Uterus (tissue), 4 donors: ENCODE results near the gene INTS15. TPM values are rescaled to one million over a fixed set of nuclear protein-coding genes. Genes with fewer than 3 reads are reported as not detected.

Source experiments
- DNase-seq, 2 donors: peaks; one replicate each; pipeline ENCODE4 v3.0.0-alpha.2; 2019 to 2020
- H3K27ac ChIP-seq, 2 donors: fragments of 200-600 bp; sonication (generic); 1 replicate in 1 of 2; 2 replicates in 1 of 2; pipeline ENCODE4 v1.5.1; 2016 to 2018
- H3K27me3 ChIP-seq, 2 donors: fragments of 200-600 bp; sonication (generic); one replicate each; pipeline ENCODE4 v1.5.1; 2018 to 2019; ENCODE audit warnings: control low read depth in 1 of 2
- H3K36me3 ChIP-seq, 2 donors: fragments of 200-600 bp; sonication (generic); one replicate each; pipeline ENCODE4 v1.5.1; 2019; ENCODE audit warnings: control low read depth in 1 of 2
- H3K4me1 ChIP-seq, 2 donors: fragments of 200-600 bp; sonication (generic); one replicate each; pipeline ENCODE4 v1.5.1; 2018 to 2019; ENCODE audit warnings: control low read depth in 1 of 2
- H3K4me3 ChIP-seq, 2 donors: fragments of 200-600 bp; sonication (generic); 1 replicate in 1 of 2; 2 replicates in 1 of 2; pipeline ENCODE4 v1.5.1; 2018 to 2019; ENCODE audit warnings: mild to moderate bottlenecking in 1 of 2
- H3K9me3 ChIP-seq, 2 donors: fragments of 200-600 bp; sonication (generic); one replicate each; pipeline ENCODE4 v1.5.1; 2019; ENCODE audit warnings: control low read depth in 1 of 2
- CTCF ChIP-seq, 4 experiments: fragments of 200-600 bp in 2 of 4; fragments of 450-650 bp in 2 of 4; sonication (generic) in 2 of 4; IDR thresholded peaks; one replicate each; pipeline ENCODE4 v1.5.1; 2016 to 2019; ENCODE audit warnings: antibody characterized with exemption in 4 of 4, mild to moderate bottlenecking in 2 of 4, moderate library complexity in 1 of 4
- POLR2A ChIP-seq, 2 donors: fragments of 450-650 bp; IDR thresholded peaks; one replicate each; pipeline ENCODE4 v1.6.1; 2016; ENCODE audit warnings: antibody characterized with exemption in 2 of 2, mild to moderate bottlenecking in 1 of 2, moderate library complexity in 1 of 2
- intact Hi-C: fragments of 100-400 bp; cut with DNase I; formaldehyde crosslinking; loops from one replicate; pipeline ENCODE4 v1.15.1; 2023; ENCODE audit warnings: low total_unique reads
- total RNA-seq, 4 donors: library from RNA; depleted of rRNA in 3 of 4; stranded (reverse); fragments of >200 nt in 3 of 4; gene quantifications; one replicate each; pipeline versions ENCODE4 v1.1.0 to v1.2.4, GENCODE V29; 2014 to 2023
- donor health status: DM: yes; HTN: yes; CAD: no.

Gene INTS15
- total RNA-seq, 4 donors from 2014 or later: 7.6 to 44.1 (median 23.9) TPM

GRCh38 chr7:6547400-6547799, 42.4 kb upstream of the INTS15 start:
- H3K27ac ChIP-seq: no peak overlapping the region
- H3K4me3 ChIP-seq: no peak overlapping the region
- intact Hi-C loops: no loop called here
- TF ChIP-seq CTCF (IDR thresholded peaks at IDR 0.05) (no peak), POLR2A (IDR thresholded peaks at IDR 0.05) (no peak)
- H3K36me3 ChIP-seq: no peaks in the 10 kb centered on the region
- H3K9me3 ChIP-seq: no peaks in the 10 kb centered on the region
- DNase-seq: no peak
- no peaks in the 10 kb centered on the region for H3K27me3 ChIP-seq
- no peaks in the 10 kb centered on the region for H3K4me1 ChIP-seq

- H3K27me3 ChIP-seq: no peaks in the 10 kb centered on the region
- no peak for DNase-seq
- no peak within 1 kb of the TSS for H3K4me3 ChIP-seq
- TF ChIP-seq CTCF (IDR thresholded peaks at IDR 0.05) (no peak), POLR2A (IDR thresholded peaks at IDR 0.05) (no peak)
- intact Hi-C loops: no loop called here
- no peaks in the 10 kb centered on the region for H3K9me3 ChIP-seq
- no peak within 1 kb of the TSS for H3K27ac ChIP-seq
- no peaks in the 10 kb centered on the region for H3K36me3 ChIP-seq
- H3K4me1 ChIP-seq: no peaks in the 10 kb centered on the region
Measured at GRCh38 chr7:6551016-6551511, 38.8 kb upstream of the INTS15 start, which contains the start of gene GRID2IP. TSS of gene GRID2IP (minus strand) at chr7:6551461. CDS start at chr7:6551436, 25 bp downstream.

GRCh38 chr7:6553448-6554044, 36.3 kb upstream of the INTS15 start:
- no peak for DNase-seq
- H3K4me1 ChIP-seq: no peaks in the 10 kb centered on the region

GRCh38 chr7:6554848-6555247, 35.0 kb upstream of the INTS15 start:
- intact Hi-C loops: no loop called here
- no peak overlapping the region for H3K27ac ChIP-seq
- no peaks in the 10 kb centered on the region for H3K9me3 ChIP-seq

More at GRCh38 chr7:6553448-6554044, 36.3 kb upstream of the INTS15 start:
- no peaks in the 10 kb centered on the region for H3K27me3 ChIP-seq
- no peak overlapping the region for H3K27ac ChIP-seq
- no peaks in the 10 kb centered on the region for H3K9me3 ChIP-seq
- no peak for TF ChIP-seq POLR2A (IDR thresholded peaks at IDR 0.05)
- TF ChIP-seq CTCF (IDR thresholded peaks at IDR 0.05): no peak
- no peak overlapping the region for H3K4me3 ChIP-seq
- H3K36me3 ChIP-seq: no peaks in the 10 kb centered on the region
- intact Hi-C loops: no loop called here

More at GRCh38 chr7:6554848-6555247, 35.0 kb upstream of the INTS15 start:
- Histone ChIP-seq H3K4me1 (no peaks in the 10 kb centered on the region), H3K4me3 (no peak overlapping the region), H3K36me3 (no peaks in the 10 kb centered on the region), H3K27me3 (no peaks in the 10 kb centered on the region)
- TF ChIP-seq POLR2A (IDR thresholded peaks at IDR 0.05) (no peak), CTCF (IDR thresholded peaks at IDR 0.05) (no peak)
- no peak for DNase-seq
